HG03280 (cell line): ENCODE measurements around the gene REN.

Experiments used
- ATAC-seq: cut with Tn5 transposase; IDR thresholded peaks from one replicate; pipeline ENCODE4 v1.9.1; 2021; ENCODE audit warnings: mild to moderate bottlenecking, moderate library complexity; ENCODE audit not compliant: unreplicated experiment

Gene REN

DNA sequence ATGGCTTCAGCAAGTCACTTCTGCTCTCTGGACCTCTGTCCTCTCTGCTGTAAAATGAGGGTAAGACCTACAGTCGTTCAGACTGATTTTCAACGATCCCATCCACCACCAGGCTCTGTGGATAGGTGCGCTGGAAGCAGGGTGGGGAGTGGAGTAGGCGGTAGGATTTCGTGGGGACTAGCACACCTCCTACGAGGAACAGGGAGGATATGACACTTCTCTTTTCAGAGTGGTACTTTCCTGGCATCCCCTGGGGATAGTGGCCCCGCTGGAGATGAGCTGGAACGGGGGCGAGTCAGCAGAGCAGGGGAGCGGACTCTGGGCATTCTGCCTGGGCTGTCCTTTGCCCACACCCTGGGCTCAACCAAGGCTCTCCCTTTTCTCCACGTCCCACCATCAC is 32.0 kb downstream of the REN start:
- no peak for ATAC-seq

DNA sequence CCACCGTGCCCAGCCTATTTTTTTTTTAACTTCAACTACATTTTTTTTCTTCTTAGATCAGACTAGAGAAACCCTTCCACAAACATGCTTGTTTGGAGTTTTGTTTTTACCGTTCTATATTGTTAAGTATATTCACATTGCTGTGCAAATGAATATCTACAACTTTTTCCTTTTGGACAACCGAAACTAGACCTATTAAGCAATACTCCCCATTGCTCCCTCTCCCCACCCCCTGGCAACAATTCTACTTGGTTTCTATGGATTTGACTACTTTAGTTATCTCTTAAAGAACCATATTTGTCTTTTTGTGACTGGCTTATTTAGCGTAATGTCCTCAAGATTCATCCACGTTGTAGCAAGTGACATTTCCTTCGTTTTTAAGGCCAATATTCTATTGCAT is 33.4 kb downstream of the REN start:
- ATAC-seq, result no peak

DNA sequence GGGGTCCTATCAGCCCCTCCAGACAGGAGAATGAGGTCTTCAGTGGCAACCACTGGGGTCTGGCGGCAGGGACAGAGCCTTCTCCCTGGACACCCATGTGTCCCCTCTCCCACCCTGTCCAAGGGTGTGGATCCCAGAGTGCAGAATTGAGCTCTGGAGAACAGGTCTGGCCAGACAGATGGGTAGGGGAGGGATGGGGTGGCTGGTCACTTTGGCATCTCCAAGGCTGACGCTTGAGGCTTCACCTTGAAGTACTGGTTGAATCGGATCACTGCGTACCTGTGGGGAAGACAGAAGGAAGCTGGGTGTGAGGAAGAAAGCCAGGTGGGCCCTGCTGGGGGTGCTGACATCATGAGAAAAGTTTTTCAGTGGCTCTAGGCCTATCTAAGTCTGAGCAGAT is 34.2 kb downstream of the REN start:
- no peak for ATAC-seq

DNA sequence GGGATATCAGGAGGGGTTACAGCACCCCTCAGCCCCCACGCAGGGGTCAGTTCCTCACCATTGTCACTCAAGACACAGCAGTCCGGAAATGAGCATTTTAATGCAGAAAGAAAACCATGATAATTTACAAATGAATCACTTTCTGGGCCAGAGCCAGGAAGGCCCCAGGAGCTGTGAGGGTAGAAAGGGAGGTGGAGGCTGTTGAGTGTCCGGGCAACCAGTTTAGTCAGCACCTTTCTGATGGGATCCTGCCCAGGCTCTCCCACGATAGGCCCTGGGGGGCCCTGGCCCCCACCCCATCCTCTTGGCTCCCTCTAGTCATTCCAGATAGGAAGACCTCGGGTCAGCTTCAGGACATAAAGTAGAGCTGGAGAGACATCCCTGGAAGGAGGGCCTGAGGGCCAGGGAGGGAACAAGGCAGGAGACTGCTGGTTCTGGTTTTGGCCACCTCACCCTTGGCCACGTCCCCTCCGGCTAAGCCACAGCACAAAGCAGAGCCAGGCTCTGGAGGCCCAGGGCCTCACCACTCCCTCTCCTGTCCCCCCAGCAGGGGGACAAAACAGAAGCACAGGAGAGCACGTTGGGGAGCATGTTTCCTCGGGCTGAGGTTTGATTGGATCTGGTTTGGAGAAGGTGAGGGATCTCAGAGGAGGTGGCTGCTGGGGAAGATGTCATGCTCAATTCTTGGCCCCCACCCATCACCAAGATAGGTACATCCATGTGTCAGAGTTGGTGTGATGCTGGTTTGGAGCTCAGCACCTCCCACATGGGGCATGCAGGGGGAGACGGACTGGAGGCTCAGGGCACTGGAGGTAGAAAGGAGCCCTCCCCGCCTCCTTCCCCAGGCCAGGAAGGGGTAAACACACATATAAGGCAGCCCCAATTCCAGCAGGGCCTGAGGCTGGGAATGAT is 34.9 kb downstream of the REN start:
- ATAC-seq, result no peak

DNA sequence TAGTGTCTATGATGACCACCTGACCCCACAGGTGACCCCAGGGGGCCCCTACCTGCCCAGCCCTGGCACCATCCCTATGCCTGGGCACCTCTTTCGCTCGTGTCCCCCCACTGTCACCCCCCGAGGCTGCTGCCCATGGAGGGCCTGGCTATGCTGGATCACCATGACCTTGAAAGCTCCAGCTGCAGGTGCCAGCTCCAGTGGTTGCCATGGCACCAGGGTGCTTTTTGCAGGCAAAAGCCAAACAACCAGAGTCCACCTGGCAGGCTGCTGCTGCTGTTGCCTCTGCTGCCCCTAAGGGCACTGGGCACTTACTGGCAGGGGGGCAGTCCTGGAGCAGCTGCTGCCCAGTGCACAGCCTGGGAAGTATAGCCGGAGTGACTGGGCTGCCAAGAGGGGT is 36.0 kb downstream of the REN start:
- ATAC-seq, result no peak

DNA sequence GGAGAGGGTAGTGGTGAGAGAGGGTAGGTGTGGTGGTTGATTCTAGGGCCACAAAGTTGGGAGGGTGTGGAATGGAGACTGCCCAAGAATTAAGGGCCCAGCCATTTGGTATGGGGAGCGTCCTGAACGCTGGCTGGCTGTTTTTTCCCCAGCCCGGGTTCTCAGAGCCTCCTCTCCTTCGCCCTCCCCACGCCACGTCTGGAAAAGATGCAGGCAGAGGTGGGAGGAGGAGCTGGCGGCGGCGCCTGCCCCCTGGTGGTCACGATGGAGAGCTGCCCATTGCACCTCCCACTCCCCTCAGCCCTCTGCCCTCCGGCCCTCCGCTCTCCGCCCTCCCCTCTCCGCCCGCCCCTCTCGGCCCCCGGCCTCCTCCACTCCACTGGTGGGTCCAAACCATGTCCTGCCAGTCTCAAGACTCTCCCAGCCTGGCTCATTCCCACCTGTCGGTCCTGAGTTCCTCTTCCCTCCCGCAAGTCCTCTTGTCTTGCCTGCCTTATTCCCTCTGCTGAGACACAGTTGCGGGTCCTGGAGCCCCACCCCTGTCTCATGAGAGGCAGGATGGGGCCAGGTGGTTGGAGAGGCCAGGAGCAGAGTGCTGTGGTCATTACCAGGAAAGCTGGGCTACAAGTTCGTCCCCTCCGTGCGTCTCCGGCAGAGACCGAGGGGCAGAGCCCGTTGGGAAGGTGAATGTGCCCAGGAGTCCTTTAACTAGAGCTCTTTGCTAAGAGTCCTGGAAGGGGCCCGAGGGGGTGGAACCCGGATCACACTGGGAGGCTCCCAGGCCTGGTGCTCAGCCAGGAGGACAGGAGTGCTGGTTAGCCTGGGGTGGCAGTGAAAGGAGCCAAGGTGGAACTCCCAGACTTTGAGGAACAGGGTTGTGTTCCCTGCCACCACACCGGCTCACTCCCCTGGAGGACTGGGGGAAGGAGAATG is 36.9 kb downstream of the REN start:
- no peak for ATAC-seq

DNA sequence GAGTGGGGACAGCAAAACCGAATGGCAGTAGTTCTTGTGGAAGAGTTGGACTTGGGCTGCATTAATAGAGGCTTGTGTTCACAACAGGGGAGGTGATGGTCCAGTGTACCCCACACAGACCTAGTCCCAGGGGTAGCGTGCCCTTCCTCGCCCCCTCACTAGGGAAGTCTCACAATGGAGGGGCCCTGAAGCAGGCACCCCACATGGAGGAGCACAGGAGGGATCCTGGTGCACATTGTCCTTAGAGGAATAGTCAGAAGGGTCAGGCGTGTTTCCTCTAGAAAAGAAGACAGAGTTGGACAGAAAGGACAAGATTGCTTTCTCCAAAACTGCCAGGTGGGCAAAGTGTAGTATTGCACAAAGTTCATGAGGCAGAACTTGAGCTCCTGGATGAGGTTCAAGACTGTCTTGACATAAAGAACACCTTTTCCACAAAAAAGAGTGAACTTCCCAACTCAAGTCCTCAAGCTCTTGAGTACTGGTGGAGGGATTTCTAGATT is 37.6 kb downstream of the REN start:
- ATAC-seq, result no peak

DNA sequence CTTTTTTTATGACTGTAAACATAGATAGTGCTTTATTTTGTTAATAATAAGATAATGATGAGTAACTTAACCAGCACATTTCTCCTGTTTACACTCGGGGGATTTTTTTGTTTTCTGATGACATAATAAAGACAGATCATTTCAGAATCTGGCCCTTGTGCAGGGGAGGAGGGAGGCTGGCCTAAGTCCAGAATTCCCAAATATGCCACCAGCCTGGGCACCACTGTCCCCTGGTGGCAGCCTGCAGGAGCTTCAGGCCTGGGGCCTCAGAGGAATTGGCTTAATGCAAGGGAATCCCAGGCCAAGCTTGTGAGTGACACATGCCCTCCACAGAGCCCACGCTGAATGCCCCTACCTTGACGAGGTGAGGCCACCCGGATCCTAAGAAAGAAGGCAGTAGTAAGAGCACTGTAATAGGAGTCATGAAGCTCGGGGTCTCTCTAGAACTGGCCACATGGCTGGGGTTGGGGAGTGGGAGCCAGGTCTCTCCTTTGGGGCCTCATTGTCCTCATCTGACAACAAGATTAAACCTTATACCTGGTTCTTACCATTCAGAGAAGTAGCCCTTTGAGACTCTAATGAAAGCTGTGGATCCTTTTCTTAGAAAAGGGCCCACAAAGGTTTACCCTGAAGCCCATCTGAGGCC is 38.4 kb downstream of the REN start:
- ATAC-seq, result no peak

DNA sequence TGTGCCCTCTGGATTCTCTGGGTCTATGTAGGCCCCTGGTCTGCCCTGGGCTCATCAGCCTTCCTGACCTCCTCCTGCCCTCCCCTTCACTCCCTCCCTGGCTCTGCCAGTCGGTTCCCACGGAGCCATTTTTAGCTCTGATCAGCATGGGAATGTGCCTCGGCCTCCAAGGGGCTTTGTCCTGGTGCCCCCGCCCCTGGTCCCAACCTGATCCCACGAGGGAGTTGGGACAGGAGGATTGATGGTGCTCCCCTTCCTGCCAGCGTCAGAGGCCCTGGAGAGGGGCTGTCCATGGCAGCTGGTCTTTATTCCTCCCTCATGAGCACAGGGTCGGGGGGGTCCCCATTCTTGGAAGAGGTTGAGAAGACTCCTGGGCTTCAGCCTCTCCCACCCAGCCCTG is 39.2 kb downstream of the REN start:
- no peak for ATAC-seq

DNA sequence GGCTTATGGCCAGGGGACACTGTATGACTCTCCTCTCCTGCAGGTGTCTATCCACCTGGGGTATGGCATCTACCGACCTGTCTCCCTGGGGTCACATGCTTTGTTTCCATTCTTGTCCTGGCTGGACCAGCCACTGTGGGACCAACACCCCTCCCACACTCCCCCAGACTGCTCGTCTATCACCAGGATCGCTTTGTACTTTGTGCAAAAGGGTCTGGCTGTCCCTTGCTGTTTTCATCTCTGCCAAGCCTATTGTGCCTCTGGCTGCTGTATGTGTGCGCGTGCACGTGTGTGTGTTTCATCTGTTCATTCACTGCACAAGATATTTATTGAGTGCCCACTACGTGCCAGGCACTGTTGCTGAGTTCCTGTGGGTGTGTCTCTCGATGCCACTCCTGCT is 39.8 kb downstream of the REN start:
- ATAC-seq, result no peak

DNA sequence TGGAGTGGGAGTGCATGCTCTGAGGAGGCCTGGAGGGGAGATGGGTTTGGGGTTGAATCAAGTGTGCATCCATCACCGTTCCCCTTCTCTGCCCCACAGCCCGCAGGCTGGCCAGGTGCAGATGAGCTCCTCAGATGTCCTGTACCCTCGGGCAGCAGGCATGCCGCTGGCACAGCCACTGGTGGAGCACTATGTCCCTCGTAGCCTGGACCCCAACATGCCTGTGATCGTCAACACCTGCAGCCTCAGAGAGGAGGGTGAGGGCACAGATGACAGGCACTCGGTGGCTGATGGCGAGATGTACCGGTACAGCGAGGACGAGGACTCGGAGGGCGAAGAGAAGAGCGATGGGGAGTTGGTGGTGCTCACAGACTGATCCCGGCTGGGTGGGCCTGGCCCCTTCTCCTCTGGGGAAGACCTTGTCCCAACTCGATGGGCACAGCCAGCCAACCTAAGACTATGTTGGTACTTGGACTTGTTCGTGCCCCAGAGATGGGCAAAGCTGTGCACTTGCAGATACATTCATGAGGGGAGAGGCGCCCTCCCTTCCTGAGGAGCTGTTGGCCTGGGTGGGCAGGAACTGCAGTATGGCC is 40.3 kb downstream of the REN start:
- no peak for ATAC-seq

DNA sequence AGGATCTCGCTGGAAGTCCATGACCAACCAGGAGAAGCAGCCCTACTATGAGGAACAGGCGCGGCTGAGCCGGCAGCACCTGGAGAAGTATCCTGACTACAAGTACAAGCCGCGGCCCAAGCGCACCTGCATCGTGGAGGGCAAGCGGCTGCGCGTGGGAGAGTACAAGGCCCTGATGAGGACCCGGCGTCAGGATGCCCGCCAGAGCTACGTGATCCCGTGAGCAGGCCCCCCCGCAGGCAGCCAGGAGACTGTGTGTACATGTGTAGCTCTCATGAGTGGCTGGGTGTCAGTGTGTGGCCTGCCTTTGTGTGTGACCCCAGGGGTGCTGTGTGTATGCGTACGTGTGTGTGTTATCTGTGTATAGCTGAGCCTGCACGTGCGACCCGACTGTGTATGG is 41.5 kb downstream of the REN start:
- no peak for ATAC-seq

DNA sequence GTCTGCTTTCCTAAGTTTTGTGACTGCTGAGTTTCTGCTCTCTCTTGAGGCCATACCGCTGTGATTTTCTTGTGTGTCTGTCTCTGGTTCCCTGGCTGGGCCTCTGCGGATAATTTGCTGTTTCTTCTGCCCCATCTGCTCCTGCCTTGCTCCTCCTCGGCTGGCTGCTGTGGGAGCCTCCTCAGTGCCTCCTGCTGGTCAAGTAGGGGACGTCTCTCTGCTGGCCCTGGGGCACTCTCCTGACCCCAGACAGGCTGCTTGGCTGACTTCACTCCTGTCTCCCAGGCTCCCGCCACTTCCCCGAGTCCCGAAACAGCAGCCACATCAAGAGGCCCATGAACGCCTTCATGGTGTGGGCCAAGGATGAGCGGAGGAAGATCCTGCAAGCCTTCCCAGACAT is 42.8 kb downstream of the REN start:
- no peak for ATAC-seq

DNA sequence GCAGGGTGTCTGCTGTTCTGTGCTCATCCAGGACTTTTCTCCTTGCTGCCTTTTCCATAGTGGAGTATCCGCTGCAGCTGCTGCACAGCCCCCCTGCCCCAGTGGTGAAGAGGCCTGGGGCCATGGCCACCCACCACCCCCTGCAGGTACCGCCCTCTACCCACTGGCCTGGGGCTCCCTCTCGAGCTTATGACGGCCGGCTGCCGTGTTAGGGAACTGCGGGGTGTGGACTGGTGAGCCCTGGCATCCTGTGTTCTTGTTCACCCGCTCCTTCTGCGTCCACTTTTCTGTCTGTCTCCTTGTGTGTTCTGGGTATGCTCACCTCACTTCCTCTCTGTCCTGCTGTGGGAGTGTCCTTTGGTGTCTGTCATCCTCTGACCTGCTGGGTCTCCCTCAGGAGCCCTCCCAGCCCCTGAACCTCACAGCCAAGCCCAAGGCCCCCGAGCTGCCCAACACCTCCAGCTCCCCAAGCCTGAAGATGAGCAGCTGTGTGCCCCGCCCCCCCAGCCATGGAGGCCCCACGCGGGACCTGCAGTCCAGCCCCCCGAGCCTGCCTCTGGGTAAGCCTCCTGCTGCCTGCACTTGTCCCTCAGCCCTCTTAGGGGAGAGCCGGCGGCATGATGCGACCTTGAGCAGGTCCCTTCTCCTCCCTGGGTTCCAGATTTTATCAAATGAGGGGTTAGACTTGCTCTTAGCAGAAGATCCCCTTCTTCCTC is 44.1 kb downstream of the REN start:
- ATAC-seq, result no peak

DNA sequence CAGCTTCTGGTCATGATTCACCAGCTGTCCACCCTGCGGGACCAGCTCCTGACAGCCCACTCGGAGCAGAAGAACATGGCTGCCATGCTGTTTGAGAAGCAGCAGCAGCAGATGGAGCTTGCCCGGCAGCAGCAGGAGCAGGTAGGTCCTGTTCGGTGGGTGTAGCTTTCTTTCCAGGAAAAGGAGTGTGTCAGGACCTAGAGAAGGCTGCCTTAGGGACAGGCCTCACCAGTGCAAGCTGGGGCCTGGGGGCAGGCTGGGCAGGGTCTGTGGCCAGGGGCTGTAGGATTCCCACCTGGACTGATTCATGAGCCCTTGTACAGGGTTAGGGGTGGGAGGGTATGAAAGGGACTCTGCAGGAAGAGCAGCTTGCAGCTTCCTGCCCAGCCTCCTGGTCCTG is 49.6 kb downstream of the REN start:
- ATAC-seq, result no peak

DNA sequence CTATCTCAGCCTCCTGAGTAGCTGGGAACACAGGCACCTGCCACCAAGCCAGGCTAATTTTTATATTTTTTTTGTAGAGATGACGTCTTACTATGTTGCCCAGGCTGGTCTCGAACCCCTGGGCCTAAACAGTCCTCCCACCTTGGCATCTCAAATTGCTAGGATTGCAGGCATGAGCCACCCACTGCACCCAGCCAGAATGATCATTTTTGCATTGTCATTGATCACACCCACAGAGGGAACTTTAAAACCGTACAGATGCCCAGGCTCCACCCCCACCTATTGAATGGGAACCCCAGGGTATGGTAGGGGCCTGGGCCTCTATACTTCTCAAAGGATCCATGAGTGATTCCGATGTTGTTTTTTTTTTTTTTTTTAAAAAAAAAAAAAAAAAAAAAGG is 51.0 kb downstream of the REN start:
- no peak for ATAC-seq

DNA sequence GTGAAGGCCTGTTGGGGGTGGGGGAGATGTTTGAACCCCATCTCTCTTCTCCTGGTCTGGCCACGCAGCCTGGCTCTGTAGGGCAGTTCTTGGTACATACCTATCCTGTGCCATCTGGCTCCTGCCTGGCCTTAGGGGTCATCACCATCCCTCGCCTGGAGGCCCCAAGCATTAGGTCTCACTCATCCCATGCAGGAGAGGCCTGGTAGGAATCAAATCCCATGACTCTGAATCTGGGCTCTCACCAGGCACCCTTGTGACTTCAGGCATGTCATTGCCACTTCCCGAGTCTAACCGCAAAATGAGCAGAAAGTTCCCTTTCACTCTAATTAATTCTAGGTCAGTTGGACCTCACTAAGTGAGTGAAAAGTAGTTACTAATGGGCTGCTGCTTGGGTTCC is 51.5 kb downstream of the REN start:
- ATAC-seq, result no peak

DNA sequence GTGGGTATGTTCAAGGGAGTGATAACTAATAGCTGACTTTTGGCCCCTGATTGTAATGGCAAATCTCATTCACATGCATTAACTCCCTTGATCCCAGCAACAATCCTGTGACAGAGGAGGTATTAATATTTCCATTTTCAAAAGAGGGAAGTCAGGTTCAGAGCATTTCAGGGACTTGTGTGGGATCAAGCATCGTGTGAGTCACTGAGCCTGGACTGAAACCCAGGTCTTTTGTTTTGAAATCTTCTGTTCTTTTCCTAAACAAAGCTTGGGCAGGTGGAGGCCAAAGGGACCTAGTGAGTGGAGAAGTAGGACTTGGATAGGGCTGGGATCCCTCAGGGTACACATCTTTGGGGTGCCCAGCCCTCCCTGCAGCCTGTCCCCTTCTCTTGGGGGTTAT is 52.2 kb downstream of the REN start:
- ATAC-seq, result no peak

DNA sequence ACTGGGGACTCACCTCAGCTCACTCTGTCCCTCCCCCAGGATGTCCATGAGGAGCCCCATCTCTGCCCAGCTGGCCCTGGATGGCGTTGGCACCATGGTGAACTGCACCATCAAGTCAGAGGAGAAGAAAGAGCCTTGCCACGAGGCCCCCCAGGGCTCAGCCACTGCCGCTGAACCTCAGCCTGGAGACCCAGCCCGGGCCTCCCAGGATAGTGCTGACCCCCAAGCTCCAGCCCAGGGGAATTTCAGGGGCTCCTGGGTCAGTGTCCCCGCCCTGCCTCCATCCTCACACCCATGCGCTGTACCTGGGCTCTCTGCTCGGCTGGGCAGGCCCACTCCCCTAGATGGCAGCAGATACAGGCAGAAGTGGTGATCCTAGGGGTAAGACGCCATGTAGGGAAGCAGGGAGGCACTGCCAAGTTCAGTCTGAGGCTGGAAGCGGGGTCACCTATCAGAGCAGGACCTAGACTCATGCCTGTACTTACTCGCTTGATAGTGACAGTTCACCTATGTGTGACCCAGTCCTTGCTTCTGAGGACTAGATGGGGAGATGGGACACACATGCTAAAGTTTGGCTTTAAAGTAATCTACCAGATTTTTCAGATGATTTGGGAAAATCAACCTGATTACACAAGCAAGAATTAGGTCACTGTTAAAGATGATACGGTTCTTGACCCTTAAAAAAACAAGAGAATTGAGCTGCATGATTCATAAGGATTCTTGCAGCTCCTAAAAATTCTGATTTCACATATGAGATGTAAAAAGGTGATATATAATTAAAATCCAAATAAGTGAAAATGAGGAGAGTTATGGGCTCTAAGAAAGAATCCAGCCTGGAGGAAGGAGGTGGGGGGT is 53.0 kb downstream of the REN start:
- ATAC-seq, result no peak
